Measurements from ENCODE around the gene HOXB3. TPM values are rescaled to one million over a fixed set of nuclear protein-coding genes. Genes with fewer than 3 reads are reported as not detected.
A peak's percentile ranks its signal among the peaks of the same experiment; 100 is the strongest.

Gene HOXB3
- total and polyA plus RNA-seq, 2 donors (not counting 1 experiment from before 2014, with no cell fraction given): 15.7 to 28.6 TPM

DNA sequence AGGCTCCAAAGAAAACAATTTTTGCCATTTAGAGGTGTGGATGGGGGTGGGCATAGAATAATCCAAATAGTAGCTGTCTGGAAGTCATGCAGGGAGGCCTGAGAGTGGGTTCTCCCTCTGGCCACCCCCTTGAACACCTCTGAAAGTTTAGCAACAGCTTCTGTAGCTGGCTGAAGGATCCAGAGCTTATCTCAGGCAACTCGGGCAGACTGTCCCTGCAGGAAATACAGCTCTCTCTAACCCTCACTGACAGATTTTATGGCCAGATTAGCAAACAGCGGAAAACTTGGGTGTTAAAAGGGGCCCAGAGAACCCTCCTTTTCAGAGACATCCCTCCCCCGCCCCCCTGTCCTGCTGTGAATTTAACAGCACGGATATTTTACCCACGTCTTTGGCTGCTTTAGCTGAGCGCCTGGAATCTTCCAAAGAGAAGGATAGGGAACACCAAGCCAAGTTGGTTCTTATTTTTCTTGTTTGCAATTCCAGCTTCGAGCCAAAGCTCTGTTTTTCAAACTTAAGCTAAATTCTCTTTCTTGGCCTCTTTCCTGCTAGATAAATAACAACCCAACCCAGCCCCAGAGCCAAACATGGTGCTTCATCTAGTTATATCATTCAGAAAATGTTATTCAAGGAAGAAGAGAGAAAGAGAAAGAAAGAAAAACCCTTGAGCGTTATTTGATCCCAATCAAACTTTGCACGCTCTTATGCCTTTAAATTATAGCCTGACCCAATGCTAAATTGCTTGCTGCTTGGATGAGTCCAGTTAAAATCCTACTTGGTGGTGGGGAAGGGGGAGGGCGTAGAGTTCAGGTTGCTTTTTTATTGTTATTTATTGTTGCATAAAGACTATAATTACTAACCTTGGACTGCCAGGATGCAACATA, 42.9 kb downstream of the HOXB3 start:
- no peaks in the 10 kb centered on the region for H3K27me3 ChIP-seq (ENCODE audit: control insufficient read depth, insufficient read depth, low read length)
- H3K9me3 ChIP-seq (ENCODE audit: control insufficient read depth, insufficient read depth, low read depth, low read length): no peaks in the 10 kb centered on the region
- H3K4me2 ChIP-seq (ENCODE audit: extremely low read depth, insufficient read depth, low read length): peak overlapping the region; percentile 94
- TF ChIP-seq EZH2 (IDR thresholded peaks at IDR 0.05; ENCODE audit: low read length, missing control alignments) (no peak), CTCF (conservative IDR thresholded peaks at IDR 0.05 in 1 of 2, IDR thresholded peaks at IDR 0.05 in 1 of 2; ENCODE audit: low read depth in 1 of 2, low read length in 2 of 2) (no peak)
- H3K4me1 ChIP-seq (ENCODE audit: control insufficient read depth, extremely low read depth, insufficient read depth, low read length): peaks cover 35% of the 10 kb centered on the region
- peak overlapping the region; percentile 37 for H3K9ac ChIP-seq (ENCODE audit: insufficient read depth, low read length)
- peaks cover 90% of the 10 kb centered on the region for H3K79me2 ChIP-seq (ENCODE audit: control insufficient read depth, insufficient read depth, low read length)
- H3K27ac ChIP-seq (ENCODE audit: insufficient read depth, low read length): peak overlapping the region; percentile 97
- peaks cover 21% of the 10 kb centered on the region for H3K36me3 ChIP-seq (ENCODE audit: control insufficient read depth, insufficient read depth, low read length)
- H3K4me3 ChIP-seq (replicated peaks in 1 of 4; ENCODE audit: control extremely low read depth in 1 of 4, insufficient read depth in 1 of 4, low read depth in 3 of 4, low read length in 4 of 4): peak overlapping the region; percentile 20 to 90 (median 40)
- H2AFZ ChIP-seq (ENCODE audit: low read length): no peak overlapping the region
- DNase-seq (ENCODE audit: low read depth in 2 of 2): peak; percentile 57 to 87
- H4K20me1 ChIP-seq (ENCODE audit: control insufficient read depth, extremely low read depth, insufficient read depth, low read length): no peaks in the 10 kb centered on the region

DNA sequence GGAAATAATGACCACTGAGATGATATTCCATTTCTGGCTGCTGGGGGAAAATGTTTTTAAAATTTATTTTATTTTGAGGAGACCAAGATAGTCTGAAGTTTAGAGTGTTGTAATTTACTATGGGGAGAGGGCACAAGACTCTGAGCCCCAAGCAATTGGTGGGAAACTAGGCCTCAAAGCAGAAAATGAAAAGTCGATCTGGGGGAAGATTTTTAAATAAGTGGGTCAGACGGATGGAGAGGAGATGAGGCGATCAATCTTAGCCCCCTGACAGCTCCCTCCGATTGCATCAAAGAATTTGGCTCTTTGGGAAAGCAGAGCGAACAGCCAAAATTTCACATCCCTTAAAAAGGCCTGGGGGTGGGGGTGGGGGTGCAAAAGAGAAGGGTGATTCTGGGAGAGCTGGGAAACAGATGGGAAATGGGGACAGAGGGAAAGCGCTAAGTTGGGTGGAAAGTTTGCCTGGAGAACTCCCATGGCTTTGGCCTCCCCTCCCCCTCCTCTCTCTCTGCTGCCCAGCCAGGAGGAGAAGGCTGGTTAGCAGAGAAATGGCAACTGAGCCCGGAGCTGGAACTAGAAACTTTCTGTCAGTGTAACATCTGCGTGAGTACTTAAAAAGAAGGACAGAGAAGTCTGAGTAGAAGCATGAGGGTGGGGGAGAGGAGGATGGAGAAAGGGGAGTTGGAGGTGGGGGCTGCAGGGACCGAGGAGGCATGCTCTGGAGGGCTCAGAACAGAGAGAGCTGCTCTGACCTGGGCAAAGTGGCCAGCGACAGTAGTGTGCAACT, 43.7 kb downstream of the HOXB3 start:
- peak overlapping the region; percentile 97 for H3K27ac ChIP-seq (ENCODE audit: insufficient read depth, low read length)
- peak in 1 of 2 donors; percentile 83 for DNase-seq (ENCODE audit: low read depth in 2 of 2)
- H3K4me1 ChIP-seq (ENCODE audit: control insufficient read depth, extremely low read depth, insufficient read depth, low read length): peaks cover 29% of the 10 kb centered on the region
- H2AFZ ChIP-seq (ENCODE audit: low read length): no peak overlapping the region
- peak overlapping the region; percentile 94 for H3K4me2 ChIP-seq (ENCODE audit: extremely low read depth, insufficient read depth, low read length)
- TF ChIP-seq EZH2 (IDR thresholded peaks at IDR 0.05; ENCODE audit: low read length, missing control alignments) (no peak), CTCF (conservative IDR thresholded peaks at IDR 0.05 in 1 of 2, IDR thresholded peaks at IDR 0.05 in 1 of 2; ENCODE audit: low read depth in 1 of 2, low read length in 2 of 2) (no peak)
- no peak overlapping the region for H3K9ac ChIP-seq (ENCODE audit: insufficient read depth, low read length)
- peak overlapping the region in 3 of 4 experiments; percentile 20 to 90 (median 46) for H3K4me3 ChIP-seq (replicated peaks in 1 of 4; ENCODE audit: control extremely low read depth in 1 of 4, insufficient read depth in 1 of 4, low read depth in 3 of 4, low read length in 4 of 4)
- no peaks in the 10 kb centered on the region for H3K27me3 ChIP-seq (ENCODE audit: control insufficient read depth, insufficient read depth, low read length)
- H3K9me3 ChIP-seq (ENCODE audit: control insufficient read depth, insufficient read depth, low read depth, low read length): no peaks in the 10 kb centered on the region
- peaks cover 89% of the 10 kb centered on the region for H3K79me2 ChIP-seq (ENCODE audit: control insufficient read depth, insufficient read depth, low read length)
- no peaks in the 10 kb centered on the region for H4K20me1 ChIP-seq (ENCODE audit: control insufficient read depth, extremely low read depth, insufficient read depth, low read length)
- H3K36me3 ChIP-seq (ENCODE audit: control insufficient read depth, insufficient read depth, low read length): peaks cover 19% of the 10 kb centered on the region

DNA sequence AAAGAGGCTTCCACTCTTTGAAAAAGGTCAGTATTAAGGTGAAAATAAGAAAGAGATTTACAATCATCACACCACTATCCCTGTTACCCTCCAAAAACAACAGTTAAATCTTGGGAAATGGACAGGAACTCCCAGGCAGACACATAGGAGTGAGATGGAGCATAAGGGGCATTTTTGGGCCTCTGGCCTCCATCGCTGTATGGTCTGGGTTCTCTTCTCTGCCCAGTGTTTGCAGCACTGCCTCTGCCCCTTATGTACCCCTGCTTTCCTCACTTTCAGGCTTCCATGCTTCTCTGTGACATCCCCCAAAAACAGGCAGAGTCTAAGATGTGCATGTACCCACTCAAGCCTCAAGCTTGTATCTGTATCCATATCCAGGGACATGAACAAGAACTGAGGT, 44.5 kb downstream of the HOXB3 start:
- Histone ChIP-seq H4K20me1 (ENCODE audit: control insufficient read depth, extremely low read depth, insufficient read depth, low read length) (no peaks in the 10 kb centered on the region), H3K4me2 (ENCODE audit: extremely low read depth, insufficient read depth, low read length) (peak overlapping the region; percentile 86), H3K4me1 (ENCODE audit: control insufficient read depth, extremely low read depth, insufficient read depth, low read length) (peaks cover 30% of the 10 kb centered on the region), H3K9ac (ENCODE audit: insufficient read depth, low read length) (no peak overlapping the region), H3K27ac (ENCODE audit: insufficient read depth, low read length) (peak overlapping the region; percentile 97), H3K27me3 (ENCODE audit: control insufficient read depth, insufficient read depth, low read length) (no peaks in the 10 kb centered on the region), H3K36me3 (ENCODE audit: control insufficient read depth, insufficient read depth, low read length) (peaks cover 15% of the 10 kb centered on the region), H3K4me3 (replicated peaks in 1 of 4; ENCODE audit: control extremely low read depth in 1 of 4, insufficient read depth in 1 of 4, low read depth in 3 of 4, low read length in 4 of 4) (peak overlapping the region in 3 of 4 experiments; percentile 1 to 90 (median 29)), H2AFZ (ENCODE audit: low read length) (no peak overlapping the region), H3K9me3 (ENCODE audit: control insufficient read depth, insufficient read depth, low read depth, low read length) (no peaks in the 10 kb centered on the region), H3K79me2 (ENCODE audit: control insufficient read depth, insufficient read depth, low read length) (peaks cover 91% of the 10 kb centered on the region)
- no peak for TF ChIP-seq EZH2 (IDR thresholded peaks at IDR 0.05; ENCODE audit: low read length, missing control alignments)
- no peak for TF ChIP-seq CTCF (conservative IDR thresholded peaks at IDR 0.05 in 1 of 2, IDR thresholded peaks at IDR 0.05 in 1 of 2; ENCODE audit: low read depth in 1 of 2, low read length in 2 of 2)
- no peak for DNase-seq (ENCODE audit: low read depth in 2 of 2)

Measured in fibroblast of lung (primary cell).